ENCODE data around the gene TCEAL1. TPM values are rescaled to one million over a fixed set of nuclear protein-coding genes. Genes with fewer than 3 reads are reported as not detected.

The TCEAL1 gene
- polyA plus RNA-seq, 1 of the 3 experiments (the other 2 are of a cell fraction), result 22.1 TPM

GRCh38 chrX:103663981-103664762 lies 35.4 kb downstream of the TCEAL1 start:
- Histone ChIP-seq H3K4me3 (ENCODE audit: low read depth in 2 of 2, low read length in 1 of 2) (no peak overlapping the region), H2AFZ (ENCODE audit: low read depth) (no peak overlapping the region), H3K27ac (ENCODE audit: low read depth in 2 of 2, low read length in 1 of 2) (no peak overlapping the region), H4K20me1 (ENCODE audit: insufficient read depth) (no peaks in the 10 kb centered on the region), H3K9ac (no peak overlapping the region), H3K36me3 (replicated peaks in 1 of 2; ENCODE audit: control insufficient read depth in 1 of 2, insufficient read depth in 2 of 2, low read length in 1 of 2) (no peaks in the 10 kb centered on the region), H3K4me2 (no peak overlapping the region), H3K9me3 (no peaks in the 10 kb centered on the region), H3K27me3 (ENCODE audit: insufficient read depth) (peaks cover 16% of the 10 kb centered on the region; the same call in 1 of the 2 replicates), H3F3A (replicated peaks; ENCODE audit: insufficient read depth) (peaks cover 4% of the 10 kb centered on the region), H3K4me1 (ENCODE audit: control insufficient read depth in 1 of 2, insufficient read depth in 2 of 2, low read depth in 1 of 2, low read length in 1 of 2) (peaks cover 0 to 3% of the 10 kb centered on the region in 2 experiments; a peak in 1 of 4 replicates), H3K79me2 (ENCODE audit: insufficient read depth) (no peaks in the 10 kb centered on the region), H3K9me2 (no peaks in the 10 kb centered on the region)
- TF ChIP-seq, protein P1, sequence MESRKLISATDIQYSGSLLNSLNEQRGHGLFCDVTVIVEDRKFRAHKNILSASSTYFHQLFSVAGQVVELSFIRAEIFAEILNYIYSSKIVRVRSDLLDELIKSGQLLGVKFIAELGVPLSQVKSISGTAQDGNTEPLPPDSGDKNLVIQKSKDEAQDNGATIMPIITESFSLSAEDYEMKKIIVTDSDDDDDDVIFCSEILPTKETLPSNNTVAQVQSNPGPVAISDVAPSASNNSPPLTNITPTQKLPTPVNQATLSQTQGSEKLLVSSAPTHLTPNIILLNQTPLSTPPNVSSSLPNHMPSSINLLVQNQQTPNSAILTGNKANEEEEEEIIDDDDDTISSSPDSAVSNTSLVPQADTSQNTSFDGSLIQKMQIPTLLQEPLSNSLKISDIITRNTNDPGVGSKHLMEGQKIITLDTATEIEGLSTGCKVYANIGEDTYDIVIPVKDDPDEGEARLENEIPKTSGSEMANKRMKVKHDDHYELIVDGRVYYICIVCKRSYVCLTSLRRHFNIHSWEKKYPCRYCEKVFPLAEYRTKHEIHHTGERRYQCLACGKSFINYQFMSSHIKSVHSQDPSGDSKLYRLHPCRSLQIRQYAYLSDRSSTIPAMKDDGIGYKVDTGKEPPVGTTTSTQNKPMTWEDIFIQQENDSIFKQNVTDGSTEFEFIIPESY (IDR thresholded peaks at IDR 0.05; ENCODE audit: borderline replicate concordance, low read depth), result no peak
- TF ChIP-seq TCF12 (IDR thresholded peaks at IDR 0.05) (no peak), FOXM1 (IDR thresholded peaks at IDR 0.05; ENCODE audit: low read depth) (no peak), GATA2 (CRISPR knock-in tag; IDR thresholded peaks at IDR 0.05) (no peak), MEF2A (IDR thresholded peaks at IDR 0.05; ENCODE audit: borderline replicate concordance, low read depth) (no peak), YY1 (IDR thresholded peaks at IDR 0.05; ENCODE audit: low read depth) (no peak), SIN3A (IDR thresholded peaks at IDR 0.05; ENCODE audit: borderline replicate concordance, low read depth, low read length) (no peak), MXI1 (IDR thresholded peaks at IDR 0.05; ENCODE audit: low read depth, low read length) (no peak), FOXJ3 (CRISPR knock-in tag; IDR thresholded peaks at IDR 0.05) (no peak), TEAD4 (IDR thresholded peaks at IDR 0.05; ENCODE audit: borderline replicate concordance, insufficient read depth) (no peak), TAF1 (IDR thresholded peaks at IDR 0.05; ENCODE audit: borderline replicate concordance, low read depth, low read length) (no peak), IRF3 (IDR thresholded peaks at IDR 0.05; ENCODE audit: low read depth, low read length) (no peak), CHD2 (IDR thresholded peaks at IDR 0.05; ENCODE audit: low read length, partially characterized antibody) (no peak), POLR2AphosphoS5 (IDR thresholded peaks at IDR 0.05; ENCODE audit: low read depth, low read length) (no peak), RFX5 (IDR thresholded peaks at IDR 0.05; ENCODE audit: low read length) (no peak), RCOR1 (IDR thresholded peaks at IDR 0.05; ENCODE audit: low read length) (no peak), RAD21 (IDR thresholded peaks at IDR 0.05; ENCODE audit: low read length) (no peak)
- TF ChIP-seq, protein P2, sequence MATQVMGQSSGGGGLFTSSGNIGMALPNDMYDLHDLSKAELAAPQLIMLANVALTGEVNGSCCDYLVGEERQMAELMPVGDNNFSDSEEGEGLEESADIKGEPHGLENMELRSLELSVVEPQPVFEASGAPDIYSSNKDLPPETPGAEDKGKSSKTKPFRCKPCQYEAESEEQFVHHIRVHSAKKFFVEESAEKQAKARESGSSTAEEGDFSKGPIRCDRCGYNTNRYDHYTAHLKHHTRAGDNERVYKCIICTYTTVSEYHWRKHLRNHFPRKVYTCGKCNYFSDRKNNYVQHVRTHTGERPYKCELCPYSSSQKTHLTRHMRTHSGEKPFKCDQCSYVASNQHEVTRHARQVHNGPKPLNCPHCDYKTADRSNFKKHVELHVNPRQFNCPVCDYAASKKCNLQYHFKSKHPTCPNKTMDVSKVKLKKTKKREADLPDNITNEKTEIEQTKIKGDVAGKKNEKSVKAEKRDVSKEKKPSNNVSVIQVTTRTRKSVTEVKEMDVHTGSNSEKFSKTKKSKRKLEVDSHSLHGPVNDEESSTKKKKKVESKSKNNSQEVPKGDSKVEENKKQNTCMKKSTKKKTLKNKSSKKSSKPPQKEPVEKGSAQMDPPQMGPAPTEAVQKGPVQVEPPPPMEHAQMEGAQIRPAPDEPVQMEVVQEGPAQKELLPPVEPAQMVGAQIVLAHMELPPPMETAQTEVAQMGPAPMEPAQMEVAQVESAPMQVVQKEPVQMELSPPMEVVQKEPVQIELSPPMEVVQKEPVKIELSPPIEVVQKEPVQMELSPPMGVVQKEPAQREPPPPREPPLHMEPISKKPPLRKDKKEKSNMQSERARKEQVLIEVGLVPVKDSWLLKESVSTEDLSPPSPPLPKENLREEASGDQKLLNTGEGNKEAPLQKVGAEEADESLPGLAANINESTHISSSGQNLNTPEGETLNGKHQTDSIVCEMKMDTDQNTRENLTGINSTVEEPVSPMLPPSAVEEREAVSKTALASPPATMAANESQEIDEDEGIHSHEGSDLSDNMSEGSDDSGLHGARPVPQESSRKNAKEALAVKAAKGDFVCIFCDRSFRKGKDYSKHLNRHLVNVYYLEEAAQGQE (IDR thresholded peaks at IDR 0.05; ENCODE audit: low read depth, low read length), result no peak
- TF ChIP-seq, protein P3, sequence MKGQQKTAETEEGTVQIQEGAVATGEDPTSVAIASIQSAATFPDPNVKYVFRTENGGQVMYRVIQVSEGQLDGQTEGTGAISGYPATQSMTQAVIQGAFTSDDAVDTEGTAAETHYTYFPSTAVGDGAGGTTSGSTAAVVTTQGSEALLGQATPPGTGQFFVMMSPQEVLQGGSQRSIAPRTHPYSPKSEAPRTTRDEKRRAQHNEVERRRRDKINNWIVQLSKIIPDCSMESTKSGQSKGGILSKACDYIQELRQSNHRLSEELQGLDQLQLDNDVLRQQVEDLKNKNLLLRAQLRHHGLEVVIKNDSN (IDR thresholded peaks at IDR 0.05; ENCODE audit: borderline replicate concordance, low read depth), result no peak
- DNase-seq, result no peak
- ChIA-PET CTCF (interaction anchor here (1.3 kb wide), 1 partner anchor 34 kb away, joined by 3 read pairs; no protein-coding TSS in a partner anchor), POLR2A (no interaction called here)
- WGBS (ENCODE audit: low lambda C conversion rate), result 39% methylated on average over 23 of the region's 23 CpGs
